HG03135 (cell line): ENCODE data around the gene TTC34.

Source experiments
- ATAC-seq: cut with Tn5 transposase; IDR thresholded peaks from one replicate; pipeline ENCODE4 v1.9.1; 2021; ENCODE audit warnings: mild to moderate bottlenecking, moderate library complexity; ENCODE audit not compliant: unreplicated experiment

TTC34 gene, protein sequence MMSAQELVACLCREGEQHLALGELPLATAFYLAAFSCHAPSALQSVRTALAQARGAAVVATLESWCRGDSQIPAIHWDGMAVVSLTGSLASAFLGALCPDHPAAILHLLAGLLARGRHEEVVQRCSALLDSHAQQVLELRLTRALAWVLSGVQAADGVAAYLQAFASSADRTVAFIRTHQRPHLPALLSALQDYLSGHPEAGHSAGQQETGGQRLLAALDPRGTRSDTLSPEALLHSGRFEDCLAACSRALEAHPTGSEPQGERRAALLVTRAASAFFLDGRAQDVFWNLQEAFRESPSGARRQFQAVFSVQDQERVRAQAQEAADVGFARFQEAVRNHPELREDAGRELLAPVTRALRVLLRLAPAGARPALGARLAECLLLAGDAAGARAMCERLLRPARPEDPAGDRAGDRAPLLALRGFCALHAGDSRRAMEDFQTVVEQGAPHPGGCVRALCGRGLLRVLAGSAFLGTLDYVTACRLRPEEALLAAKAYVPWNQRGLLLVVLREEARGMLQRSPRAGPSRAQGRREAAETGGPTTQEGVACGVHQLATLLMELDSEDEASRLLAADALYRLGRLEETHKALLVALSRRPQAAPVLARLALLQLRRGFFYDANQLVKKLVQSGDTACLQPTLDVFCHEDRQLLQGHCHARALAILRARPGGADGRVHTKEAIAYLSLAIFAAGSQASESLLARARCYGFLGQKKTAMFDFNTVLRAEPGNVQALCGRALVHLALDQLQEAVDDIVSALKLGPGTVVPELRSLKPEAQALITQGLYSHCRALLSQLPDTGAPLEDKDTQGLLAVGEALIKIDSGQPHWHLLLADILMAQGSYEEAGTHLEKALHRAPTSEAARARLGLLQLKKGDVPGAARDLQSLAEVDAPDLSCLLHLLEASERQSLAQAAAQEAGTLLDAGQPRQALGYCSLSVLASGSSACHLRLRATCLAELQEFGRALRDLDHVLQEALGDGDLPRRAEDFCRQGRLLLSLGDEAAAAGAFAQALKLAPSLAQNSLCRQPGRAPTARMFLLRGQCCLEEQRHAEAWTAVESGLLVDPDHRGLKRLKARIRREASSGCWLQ

DNA sequence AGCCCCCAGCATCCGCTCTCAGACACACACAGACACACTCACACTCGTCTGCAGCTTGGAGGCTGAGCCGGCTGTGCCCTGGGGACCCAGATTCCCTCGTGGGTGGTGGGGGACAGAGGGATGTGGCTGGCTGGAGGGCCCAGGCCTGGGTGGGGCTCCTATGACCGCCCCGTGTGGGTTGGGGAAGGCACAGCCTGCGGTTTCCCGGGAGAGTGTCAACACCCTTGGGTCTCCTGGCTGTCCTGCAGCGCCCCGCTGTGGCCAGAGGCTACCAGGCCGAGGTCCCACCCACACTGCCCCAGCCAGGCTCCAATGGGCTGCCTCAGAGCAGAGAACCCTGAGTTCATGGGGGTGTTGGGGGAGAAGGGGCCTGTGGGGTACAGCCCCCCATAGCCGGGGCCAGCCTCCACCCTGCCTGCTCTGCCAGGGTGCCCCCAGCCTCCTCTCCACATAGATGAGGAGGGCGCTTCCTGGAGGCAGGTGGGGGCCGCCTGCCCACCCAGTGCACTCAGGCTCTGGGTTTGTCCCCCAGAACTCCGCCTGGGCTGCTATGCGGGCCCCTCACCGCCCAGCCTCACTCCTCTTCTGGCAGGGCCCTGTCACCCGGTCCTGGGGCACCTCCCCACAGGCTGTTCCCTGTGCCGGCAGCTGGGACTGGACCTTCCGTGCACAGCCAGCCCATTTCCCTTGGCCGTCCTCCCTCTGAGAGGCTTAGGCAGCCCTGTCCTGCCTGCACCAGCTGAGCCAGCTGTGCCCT, at the start of gene TTC34:
TSS of gene TTC34 (minus strand) at position 159 of the 757 bp plus-strand sequence. CDS start 866 bp downstream, outside the sequence.
- no peak for ATAC-seq

DNA sequence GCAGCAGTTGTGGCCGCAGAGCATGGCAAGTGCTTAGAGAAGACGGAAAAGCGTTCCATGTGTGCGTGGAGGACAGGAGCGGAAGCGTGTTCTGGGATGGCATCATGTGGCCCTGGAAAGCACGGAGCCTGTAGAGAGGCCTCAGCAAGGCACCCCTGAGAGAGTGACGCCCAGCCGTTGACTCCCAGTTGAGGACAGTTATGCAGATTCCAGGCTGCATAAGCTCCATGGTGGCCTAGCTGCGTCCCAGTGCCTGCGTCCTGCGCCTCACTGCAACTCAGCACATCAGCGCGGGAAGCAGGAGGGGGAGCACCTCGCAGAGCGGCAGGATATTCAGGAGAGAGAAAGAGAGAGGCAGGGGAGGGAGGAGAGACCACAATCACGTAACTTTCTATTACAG, 49.0 kb upstream of the TTC34 start:
- ATAC-seq = no peak

DNA sequence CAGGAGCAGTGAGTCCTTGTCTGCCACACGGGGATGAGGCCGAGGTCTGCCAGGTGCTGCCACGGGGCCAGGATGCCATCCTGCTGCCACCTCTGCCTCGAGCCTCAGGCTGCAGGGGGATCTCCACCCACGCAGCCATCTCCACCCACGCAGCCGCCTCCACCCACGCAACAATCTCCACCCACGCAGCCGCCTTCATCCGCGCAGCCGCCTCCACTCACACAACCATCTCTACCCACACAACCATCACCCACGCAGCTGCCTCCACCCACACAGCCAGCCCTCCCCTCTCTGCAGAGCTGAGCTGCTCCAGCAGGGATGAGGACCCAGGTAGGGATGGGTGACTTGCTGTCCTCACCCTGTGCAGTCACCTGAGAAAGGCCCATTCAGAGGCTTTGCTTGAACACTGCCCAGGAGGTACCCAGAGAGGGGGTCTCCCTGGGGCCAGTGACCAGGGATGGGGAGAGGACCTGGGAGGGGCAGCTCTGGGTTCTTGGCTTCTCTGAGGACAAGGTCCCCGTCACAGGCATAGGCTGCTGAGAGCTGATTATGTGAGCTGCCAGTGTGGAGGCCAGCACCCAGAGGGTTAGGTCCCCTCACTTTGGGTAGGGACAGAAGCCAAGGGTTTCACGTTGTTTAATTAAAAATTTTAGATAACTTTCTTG, 46.6 kb upstream of the TTC34 start:
- ATAC-seq = no peak

DNA sequence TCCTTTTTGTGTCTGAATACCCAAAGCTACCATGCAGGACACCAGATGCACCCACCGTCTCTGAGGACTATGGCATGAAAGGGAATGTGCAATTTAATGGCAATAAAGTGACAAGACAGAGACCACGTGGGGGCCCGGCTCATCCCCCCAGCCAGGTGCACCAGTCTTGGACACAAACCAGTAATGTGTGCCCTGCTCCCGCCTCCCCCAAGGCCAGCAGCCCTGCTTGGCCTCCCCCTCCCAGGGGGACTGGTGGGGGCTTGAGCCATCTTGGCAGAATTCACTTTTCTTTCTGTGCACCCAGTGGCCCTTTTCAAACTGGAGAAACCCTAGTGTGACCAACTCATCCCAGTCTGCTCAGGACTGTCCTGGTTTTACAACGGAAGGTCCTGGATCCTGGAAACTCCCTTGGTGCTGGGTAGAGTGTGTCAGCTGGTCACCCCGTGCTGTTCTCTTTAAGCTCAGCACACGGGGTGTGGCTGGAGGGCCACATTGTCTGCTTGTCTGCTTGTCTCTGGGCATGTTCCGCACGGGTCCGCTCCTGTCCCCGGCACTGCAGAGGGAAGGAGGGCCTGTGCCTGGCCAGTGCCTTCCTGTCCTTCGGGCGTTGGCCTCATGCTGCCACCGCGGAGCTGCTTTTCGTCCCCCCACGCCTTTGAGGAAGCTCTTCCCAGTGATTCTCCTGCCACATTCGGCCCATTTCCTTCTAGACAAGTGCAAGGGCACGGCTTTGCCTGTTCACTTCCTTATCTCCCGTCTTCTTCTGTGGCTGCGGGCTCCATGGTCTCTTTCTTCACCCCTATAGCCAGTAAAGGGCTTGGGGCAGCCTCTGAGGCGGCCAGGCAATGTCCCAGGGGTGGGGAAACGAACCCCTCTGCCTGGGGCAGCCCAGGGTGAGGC, 45.8 kb upstream of the TTC34 start:
- ATAC-seq = no peak

DNA sequence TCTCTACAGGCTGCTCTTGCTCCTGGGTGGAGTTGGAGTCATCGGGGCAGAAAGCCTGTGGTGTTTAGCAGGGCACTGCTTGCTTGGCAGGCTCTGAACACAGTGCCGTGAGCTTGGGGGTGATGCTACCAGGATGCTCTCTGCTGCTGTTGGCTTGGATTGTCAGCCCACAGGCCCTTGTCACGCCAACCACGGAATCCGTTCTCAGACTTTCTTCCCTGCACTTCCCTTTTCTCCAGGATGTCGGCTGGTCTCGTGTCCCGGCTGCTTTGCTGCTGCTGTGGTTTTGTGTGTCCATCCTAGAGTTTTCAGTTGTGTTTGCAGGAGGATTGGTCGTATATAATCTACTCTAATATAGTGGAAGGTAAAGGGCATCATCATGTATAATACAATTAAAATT, 44.4 kb upstream of the TTC34 start:
- ATAC-seq = no peak

DNA sequence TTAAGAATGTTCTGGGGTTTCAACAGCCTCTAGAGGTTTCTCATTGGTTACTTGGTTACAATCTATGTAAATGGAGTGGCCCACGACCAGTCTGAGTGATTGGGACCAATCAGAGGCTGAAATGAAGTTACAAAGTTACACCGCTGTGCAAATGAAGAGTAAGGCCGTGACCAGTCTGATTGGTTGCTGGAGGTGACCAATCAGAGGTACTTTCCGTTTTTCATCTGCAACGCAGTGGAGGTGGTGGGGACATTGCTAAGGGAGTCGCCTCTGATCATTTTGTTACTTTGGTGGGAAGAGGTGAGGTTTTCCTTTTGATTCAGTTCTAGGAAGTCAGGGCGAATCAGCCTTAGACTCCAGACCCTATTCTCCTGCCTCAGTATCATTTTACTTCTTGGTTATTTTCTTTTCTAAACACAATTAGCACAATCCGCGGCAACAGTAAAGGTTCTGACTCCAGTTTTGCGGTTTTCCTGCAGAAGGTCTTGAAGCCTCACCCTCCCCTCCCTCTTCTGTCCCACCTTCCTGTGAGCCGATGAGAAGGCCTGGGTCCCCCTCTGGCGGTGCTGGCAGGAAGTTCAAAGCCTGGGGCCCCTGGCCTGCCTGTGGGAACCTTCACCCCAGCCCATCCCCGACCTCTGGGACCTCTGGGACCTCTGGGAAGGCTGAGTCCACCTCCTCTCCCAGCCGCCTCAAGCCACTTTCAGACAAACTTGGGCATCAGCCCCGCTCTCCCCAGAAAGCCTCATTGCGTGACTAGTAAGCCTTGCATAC, 38.7 kb upstream of the TTC34 start:
- ATAC-seq = no peak

DNA sequence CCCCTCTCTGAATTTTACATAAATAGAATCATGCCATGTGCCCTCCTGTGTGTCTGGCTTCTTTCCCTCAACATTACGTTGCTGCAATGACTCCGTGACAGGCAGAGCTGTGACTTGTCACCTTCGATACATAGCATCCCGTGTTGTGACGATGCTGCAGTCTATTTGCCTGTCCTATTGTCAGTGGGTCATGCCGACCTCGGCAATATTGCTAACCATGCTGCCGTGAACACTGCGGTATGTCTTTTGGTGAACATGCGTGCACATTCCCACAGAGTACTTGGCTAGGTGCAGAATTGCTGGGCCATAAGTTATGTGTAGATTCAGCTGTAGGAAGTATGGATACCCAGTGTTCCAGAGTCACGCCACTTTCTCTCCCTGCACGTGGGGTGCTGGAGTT, 36.3 kb upstream of the TTC34 start:
- ATAC-seq = no peak

DNA sequence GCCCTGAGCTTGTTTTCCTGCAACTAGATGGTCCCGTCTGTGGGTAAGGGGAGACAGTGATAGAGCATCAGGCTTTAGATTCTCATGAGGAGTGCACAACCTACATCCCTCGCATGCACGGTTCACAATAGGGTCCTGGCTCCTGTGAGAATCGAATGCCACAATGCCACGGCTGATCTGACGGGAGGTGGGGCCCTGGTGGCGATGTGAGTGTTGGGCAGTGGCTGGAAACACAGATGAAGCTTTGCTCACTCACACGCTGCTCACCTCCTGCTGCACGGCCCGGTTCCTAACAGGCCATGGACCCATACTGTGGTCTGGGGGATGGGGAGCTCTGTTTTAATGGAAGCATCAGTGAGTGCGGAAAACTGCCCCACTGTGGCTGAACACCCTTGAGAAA, 35.8 kb upstream of the TTC34 start:
- no peak for ATAC-seq

DNA sequence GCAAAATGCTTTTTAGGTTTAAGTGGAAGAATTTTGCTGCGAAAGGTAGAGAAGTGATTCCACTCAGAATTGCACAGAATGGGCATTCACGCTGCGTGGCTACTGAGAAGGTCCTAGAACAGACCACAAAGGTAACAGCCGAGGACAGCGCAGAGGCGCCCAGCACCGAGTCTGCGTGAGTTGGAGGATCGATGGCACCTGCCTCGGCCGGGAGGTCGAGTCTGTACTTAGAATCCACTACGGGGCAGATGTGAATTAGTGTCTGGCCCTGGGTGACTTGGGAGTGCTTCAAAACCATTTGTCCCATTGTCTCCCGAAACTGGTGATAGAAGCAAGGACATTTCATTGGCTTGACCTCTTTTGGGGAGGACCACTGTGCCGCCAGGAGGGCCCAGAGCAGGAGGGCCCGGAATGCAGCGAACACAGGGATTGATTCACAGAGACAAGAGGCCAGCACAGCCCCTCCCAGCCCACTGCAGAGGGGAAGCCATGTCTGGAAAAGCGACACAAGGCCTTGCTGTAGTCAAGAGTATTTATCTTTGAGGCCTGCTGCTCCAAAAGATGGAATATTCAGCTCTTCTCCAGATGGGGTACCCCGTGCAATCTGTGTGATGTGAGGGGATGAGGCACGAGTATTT, 35.0 kb upstream of the TTC34 start:
- ATAC-seq = no peak

DNA sequence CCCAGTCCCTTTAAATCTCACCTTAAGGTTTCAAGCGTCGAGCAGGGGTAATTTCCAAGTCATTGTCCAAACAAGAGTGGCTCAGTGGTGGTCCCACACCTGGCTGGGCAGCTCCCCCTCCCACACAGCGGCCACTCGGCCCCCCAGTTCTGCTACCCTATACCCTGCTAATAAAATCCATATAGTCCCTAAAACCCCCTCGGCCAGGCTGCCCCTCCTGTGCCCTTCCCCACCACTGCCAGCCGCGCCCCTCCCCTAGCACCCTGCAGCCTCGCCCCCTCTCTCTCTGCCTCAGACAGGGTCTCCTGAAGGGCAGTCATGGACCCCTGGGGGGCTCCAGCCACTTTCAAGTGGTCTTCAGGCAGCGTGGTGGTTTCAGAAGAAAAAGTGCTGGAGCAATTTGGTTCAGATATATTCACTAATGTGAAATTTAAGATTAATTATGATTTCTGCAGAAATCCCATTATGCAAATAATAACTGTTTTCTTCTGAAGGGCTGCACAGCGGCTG, 34.2 kb upstream of the TTC34 start:
- no peak for ATAC-seq

DNA sequence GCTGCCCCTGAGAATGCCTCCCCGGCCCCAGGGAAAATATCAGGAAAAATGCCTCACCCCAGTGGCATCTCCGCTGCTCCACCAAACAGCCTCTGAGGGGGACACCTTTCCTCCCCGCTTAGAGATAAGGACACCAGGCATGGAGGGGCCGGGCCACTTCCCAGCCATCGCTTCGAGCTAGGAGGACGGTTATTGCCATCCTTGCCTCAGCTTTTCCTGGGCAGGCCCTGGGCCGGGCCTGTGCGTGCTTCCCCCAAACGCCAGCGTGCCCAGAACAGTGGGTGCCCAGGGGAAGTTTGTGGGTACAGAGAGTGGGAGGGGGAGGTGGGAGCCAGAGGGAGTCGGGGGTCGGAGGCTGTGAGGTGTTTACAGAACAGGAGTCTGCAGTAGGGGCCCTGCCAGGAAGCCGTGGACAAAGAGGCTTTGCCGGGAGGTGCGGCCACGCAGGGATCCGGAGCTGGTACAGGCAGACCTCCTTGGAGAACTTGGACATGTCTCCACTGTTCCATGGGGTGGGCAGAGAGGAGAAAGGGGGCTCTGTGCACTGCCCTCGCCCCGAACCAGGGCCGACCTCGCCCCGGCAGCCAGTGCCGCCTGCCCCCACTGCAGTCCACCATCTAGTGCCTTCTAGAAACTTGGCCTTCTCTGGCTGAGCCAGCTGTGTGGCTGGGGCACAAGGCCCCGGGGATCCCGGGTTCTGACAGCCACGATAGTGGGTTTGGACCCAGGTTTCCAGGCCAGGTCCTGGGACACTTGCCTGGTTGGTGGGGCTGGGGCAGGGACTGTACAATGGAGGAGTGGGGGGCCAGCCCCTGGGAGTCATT, 33.5 kb upstream of the TTC34 start:
- no peak for ATAC-seq

DNA sequence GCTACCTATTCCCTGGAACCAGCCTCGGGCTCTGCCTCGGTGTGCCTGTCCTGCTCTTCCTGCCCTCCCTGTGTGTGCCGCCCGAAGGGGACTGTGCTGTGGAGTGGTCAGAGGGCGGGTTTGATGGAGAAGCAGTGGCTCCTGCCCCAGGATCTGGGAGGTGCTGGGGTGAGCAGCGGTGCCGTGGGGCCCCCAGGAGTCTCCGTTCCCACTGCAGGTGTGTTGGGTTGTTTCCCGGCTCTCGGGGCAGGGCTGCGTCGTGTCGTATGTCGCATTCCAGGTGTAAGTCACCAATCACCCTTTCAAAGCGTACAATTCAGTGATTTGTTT, 32.6 kb upstream of the TTC34 start:
- no peak for ATAC-seq

DNA sequence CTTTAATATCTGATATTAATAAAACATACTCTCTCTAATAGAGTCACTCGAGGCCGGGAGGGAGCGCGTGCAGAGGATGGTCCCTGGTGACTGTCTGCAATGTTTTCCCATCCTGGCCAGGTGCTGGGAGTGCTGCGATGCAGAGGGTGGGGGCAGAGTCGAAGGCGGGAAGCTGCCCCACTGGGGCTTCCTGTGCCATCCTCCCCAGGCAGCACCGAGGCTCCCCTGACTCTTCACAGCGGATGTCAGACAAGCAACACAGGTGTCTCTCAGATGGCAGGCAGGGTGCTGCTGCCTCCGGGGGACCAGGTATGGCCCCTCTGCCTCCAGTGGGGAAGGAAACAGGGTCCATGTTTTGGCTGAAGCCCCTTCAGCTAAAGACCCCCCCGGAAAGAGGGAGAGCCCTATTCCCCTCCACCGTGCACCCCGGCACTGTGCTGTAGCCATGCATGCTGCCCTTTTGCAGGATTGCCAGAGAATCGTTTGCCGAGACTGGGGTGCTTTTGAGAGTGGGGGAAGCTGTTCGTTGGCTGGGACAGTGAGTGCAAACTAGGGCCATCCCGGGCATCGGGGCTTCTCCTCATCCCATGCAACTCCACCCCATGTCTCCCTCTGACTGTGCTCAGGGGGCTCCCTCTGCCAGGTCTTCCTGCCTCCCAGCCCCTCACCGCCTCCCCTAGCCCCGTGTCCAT, 32.1 kb upstream of the TTC34 start:
- no peak for ATAC-seq

DNA sequence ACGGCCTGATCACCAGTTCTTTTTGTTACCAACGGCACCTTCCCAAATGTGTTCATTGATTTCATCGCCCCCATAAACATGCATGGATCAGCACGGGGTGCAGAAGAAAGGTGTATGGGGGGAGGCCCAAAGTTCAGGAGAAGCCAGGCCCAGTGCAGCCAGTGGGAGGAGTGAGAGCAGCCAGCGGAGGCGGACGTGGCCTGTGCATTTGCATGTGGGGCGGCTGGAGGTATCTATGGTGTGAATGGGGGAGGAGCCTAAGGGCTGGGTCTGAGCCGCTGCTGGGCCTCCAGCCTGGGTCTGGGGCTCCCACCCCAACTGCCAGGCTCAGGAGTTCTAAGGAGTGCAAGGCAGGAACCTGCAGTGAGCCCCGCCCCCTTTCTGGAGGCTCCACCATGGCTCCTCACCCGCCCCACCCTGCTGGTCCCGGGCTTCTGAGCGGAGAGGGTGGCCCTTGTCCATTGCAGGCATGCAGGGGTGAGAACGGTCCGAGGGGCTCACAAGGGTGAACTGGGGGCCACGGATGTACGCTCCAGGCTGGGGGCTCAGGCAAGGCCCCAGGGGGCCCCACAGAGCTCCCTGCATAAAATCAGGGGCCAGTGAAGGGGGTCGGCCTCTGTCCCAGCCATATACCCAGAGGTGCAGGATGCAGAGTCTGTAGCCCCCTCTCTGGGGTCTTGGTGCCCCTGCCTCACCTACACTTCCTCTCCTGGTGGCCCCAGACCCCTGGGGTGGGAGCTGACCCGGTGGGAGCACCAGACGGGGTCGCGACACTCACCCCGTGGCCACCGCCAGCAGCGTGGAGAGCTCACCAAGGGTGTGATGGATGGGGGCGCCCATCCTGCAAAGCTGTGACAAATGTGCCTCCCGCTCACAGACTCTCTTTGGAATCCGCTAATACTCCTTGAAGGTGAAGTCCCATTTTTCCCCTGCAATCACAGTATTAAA, 31.3 kb upstream of the TTC34 start:
- no peak for ATAC-seq

DNA sequence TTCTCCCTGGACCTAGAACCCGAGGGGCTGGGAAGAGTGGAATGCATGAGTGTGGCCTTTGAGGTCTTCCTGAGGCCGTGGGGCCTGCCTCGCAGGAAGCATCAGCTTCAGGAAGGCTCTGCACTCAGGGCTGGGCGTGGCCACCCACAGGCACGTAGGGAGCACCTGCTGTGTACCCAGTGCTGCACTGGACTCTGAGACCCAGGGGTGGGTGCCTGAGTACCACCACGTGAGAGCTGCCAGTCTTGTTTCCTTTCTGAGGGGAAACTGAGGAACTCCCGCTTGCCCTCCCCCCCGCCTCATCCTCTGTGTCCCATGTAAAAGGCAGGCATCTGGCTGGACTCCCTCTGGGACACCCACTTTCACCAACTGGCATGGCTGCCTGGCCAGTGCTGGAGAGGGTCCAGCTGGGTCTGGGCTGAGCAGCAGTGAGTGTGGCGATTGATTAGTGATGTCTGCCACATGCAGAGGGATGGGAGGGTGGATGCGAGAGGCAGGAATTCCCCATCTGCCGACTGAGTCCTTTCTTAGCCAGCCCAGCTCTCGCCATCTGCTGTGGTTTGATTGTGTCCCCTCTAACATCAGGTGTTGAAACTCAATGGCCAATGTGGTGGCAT, 30.2 kb upstream of the TTC34 start:
- no peak for ATAC-seq
